ENCODE data around the gene SYT9.

SYT9 gene, protein sequence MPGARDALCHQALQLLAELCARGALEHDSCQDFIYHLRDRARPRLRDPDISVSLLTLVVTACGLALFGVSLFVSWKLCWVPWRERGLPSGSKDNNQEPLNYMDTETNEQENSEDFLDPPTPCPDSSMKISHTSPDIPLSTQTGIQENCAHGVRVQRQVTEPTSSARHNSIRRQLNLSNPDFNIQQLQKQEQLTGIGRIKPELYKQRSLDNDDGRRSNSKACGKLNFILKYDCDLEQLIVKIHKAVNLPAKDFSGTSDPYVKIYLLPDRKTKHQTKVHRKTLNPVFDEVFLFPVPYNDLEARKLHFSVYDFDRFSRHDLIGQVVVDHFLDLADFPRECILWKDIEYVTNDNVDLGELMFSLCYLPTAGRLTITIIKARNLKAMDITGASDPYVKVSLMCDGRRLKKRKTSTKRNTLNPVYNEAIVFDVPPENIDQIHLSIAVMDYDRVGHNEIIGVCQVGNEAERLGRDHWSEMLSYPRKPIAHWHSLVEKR

DNA sequence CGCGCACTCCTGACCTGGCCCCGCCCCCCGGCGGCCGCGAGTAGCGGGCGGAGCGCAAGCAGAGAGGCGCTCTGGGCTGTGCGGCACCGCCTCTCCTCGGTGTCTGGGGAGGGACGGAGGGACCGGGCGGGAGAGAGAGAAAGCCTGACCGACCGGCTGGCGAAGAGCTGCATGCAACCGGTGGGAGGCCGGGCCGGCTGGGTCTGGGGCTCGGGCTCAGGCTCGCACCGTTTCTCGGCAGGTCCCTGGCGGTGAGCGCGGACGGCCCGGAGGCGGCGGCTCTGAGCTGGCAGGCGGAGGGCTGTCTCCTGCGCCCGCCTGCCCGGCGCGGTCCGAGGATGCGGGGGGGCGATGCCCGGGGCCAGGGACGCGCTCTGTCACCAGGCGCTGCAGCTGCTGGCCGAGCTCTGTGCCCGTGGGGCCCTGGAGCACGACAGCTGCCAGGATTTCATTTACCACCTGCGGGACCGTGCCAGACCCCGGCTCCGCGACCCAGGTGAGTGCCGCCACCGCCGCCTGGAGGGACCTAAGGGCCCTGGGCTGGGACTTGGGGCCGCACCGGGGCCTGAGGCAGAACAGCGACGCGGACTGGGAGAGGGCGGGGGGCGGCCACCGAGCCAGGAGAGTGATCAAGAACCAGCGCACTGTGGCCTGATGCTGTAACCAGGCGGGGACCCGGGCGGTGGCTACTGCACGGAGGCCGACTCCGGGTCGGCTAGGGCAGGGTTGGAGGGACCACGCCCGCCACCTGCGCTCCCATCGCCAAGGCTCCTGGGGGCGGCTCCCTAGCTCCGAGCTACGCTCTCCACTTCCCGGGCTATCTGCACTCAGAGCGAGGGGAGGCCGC, at the start of gene SYT9:
SYT9 (plus strand) TSS at position 69 of the 847 bp plus-strand sequence; CDS start at position 352, 283 bp downstream.
- DNase-seq = no peak

DNA sequence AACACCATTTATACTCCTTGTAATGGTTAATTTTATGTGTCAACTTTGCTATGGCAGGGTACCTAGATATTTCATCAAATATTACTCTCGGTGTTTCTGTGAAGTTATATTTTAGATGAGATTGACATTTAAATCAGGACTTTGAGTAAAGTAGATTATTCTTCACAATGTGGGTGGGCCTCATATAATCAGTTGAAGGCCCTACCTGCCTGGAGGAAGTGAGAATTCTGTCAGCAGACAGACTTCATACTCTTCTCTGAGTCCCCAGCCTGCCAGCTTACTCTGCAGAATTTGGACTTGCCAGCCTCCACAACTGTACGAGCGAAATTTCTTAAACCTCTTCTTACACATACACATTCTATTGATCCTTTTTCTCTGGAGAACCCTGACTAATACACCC, 49.3 kb upstream of the SYT9 start:
- no peak for DNase-seq

DNA sequence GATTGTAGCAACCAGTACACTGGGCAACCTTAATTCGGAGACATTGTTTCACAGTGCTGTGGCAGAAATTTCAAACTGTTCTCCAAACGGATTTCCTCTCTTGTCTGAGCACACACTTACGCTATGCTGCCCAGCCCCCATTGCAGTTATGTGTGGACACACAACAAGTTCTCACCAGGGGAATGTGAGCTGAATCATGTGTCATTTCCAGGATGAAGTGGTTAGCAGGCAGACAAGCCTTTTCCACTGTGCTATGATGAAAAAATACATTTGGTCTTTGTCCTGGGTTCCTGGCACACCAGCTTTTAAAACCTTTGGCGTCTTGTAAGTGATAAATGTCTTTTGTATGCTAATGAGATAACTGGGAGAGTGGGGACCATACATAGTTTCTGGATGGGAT, 46.9 kb upstream of the SYT9 start:
- no peak for DNase-seq

DNA sequence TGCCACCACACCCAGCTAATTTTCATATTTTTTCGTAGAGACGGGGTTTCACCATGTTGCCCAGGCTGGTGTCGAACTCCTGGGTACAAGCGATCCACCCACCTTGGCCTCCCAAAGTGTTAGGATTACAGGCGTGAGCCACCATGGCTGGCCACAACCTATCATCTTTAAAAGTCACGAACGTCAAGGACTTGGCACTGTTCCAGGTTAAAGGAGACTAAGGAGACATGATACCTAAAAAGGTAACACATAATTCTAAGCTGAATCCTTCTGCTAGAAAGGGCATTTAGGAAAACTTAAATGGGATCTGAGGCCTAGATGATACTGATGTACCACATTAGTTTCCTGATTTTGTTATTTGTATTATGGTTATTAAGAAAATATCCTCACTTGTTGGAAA, 43.3 kb upstream of the SYT9 start:
- DNase-seq = no peak

DNA sequence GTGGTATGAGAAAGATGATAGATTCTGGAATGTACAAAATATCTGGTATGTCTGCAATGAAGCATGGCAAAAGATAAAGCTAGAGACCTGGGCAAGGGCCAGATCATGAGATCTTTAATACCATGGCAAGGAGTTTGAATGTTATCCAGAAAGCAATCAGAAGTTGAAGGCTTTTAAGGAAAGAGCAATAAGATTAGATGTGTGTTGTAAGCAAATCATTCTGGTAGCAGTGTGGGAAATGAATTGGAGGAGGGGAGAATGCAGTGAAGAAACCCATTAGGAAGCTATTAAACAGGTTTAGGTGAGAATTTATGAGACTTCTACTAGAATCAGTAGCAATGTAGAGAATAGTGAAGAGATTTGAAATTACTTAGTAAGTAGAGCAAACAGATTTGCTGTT, 32.2 kb upstream of the SYT9 start:
- DNase-seq = no peak

DNA sequence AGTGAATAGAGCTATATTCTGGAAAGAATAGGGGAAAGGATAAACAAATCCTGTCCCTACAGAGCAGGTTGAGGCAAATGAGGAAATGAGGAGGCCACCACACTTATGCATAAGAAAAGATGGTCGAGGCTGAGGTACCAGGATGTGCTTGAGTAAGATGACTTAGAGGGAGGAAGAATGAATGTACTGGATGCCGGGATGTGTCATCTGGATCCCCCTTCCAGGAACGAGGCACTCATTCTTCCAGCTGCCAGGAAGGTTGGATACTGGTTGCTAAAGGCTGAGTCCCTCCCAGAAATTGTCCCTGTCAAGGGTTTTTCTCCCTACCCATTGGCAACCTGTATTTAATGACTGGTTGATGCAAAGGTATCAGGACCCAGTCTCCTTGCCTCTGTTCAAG, 31.1 kb upstream of the SYT9 start:
- DNase-seq = no peak

DNA sequence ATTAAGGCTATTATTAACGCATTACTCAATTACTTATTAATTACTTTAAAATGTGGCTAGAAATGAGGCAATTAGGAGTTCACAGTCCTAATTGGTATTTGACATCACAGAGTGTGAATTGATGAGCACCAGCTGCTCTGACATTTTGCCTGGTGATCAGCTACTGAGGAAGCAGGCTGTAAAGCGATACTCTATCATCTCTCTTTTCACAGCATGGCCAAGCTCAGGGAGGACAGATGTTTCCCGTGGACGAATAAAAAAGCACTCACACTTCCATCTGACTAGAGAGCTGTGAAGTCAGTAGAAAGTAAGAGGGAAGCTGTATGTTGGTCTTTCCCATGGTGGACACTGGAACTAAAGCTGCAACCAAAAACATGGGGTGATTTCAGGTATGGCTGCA, 29.1 kb upstream of the SYT9 start:
- DNase-seq = no peak

DNA sequence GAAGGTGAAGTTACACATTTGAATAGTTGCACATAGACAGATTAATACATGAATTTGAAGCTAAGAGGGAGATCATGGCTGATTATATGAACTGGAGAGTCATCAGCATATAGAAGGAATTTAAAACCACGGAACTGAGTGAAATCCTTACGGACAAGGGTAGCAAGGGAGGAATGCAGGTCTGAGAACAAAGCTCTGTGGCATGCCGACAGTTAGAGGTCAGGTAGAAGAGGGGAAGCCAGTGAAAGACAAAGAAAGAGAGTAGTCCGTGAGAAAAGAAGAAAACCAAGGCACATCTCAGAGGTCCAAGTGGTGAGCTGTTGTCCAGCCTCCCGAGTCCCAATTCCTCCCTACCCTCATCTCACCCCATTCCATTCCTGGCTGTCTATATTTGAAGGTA, 11.8 kb upstream of the SYT9 start:
- no peak for DNase-seq

DNA sequence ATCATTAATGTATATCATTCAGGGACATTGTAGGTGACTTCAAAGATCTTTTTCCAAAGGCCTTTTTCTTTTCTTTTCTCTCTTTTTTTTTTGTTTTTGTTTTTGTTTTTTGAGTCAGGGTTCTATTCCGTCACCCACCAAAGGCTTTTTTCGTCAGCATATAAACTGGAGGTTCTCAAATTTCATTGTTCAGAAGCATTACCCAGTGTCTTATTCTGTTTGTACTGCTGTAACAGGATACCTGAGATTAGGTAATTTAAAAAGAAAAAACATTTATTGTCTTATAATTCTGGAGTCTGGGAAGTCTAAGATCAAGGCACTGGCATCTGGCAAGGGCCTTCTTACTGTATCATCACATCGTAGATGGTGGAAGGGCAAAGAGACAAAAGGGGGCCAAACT, 6.4 kb upstream of the SYT9 start:
- no peak for DNase-seq

DNA sequence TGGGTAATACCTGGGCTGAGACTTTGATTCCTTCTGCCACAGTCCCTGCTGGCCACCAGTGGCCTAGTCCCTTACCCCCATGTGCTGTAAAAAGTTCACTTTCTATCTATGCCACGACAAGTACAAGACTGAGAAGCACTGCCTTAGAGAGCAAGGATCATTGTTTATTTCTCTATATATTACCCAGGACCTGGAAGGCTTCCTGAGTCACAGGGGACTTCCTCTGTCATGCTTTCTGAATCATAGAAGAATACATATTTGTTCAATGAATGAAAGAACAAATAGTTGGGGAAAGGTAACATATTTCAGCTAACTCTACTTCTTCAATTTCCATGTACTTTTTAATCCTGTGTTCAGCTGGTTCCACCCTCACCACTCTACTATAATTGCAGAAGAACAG, 5.5 kb upstream of the SYT9 start:
- DNase-seq = no peak

DNA sequence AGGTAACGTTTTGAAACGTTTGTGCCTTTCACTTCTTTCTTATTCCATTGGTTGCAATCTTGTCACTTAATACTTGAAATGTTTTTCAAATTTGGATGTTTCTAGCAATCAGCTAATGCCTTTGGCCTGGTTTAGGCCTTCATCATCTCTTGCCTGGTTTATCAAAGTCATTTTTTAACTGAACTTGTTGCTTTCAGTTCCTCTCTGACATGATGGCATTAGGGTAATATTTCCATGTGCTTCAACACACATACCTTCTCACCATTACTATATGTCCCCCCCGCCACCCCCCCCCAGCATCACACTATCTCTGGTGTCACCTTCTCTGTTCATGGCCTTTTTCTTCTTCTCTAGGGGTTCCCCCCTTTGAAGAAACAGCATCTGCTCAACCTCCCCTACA, 1.5 kb upstream of the SYT9 start:
- DNase-seq = no peak

DNA sequence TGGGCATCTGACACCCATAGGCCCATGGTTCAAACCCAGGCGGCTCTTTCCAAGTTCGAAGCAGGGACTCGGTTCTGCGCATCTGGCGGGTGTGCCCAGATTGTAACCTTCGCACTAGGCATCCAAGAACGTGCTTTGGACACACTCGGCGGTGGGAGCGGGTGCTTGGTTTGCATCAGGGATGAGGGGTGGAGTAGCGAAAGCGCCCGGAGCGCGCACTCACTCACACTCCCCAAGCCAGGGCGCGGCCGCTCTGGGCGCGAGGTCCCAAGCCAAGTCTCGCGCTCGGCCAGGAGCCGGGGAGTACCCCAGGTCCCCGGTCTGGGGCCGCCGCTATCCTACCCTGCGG, 243 bp upstream of the SYT9 start:
- DNase-seq = no peak

DNA sequence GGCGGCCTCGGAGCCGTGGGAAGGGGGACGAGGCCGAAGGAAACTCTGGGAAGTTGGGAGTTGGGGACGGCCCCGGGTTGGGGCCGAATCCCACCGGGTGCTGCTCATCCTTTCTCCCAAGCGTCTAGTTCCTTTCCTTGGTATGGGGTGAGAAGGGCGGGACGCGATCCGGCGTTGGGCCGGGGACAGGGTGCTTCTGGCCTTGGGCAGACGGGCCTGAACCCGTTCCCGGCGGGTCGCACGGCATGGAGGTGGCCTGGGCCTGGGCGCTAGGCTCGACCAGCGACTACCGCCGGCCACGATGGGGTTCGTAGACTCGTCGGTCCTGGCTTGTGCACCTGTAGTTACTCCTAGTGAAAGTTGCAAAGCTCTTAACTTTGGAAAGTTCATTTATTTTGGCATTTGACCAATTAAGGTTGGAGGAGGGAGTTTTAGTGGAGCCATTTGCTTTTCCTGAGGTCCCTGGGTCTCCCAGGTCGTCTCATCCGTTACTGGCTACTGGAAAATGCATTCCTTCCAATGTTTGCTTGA, 1.0 kb downstream of the SYT9 start:
- no peak for DNase-seq

DNA sequence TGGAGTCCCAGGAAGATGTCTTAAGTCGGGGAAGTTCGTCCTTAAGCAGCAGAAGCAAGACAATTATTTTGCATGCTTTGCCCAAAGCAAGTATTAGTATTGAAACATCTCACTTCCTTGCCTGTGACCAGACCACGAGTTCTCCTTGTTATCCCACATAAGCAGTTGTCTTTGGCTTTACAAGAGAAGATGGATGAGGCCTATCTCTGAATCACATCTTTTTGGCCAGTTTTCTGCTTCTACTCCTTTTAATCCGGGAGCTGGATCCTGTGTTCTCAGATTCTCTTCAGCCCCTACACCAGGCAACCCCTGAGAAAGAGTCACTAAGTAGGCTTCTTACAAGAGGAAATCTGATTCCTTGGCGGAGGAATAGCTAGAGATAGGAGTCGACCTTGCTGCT, 2.1 kb downstream of the SYT9 start:
- no peak for DNase-seq

DNA sequence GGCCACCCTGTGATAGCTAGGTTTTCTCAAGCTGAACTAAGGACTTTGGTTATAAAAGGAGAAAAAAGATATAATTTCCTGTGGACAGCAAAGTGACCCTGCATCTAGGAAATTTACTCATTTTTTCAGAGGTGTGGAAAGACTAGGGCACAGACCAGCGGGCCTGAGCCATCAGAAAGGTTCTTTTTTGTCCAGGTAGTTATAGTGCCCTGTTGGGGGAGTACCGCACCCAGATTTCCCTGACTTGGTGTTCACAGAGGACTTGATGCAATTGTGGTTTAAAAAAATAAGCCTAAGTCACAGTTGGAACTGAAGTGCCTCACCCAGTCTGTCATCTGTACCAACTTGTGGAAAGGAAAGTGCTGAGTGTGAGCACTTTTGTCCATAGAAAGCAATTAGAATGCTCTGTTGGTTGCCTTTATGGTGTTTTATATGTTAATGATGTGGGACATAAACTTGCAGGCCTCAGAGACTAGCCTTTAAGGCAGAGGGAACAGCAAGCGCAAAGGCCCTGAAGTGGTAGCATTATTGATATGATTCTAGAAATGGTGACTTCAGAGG, 3.1 kb downstream of the SYT9 start:
- no peak for DNase-seq

DNA sequence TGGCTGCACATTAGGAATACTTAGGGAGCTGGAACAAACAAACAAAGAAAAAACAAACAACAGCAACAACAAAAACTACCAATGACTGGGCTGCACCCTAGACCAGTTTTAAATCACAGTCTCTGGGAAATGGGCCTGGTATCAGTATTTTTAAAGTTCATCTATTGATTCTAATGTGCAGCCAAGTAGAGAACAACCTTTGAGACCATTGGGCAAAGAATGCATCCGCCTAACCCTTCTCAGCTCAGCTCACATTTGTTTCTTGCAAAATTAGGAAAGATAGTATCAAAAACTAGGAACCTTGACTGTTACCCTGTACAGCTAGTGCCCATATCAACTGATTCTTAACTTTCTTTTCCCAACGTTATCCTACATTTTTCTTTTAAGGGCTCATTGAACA, 5.2 kb downstream of the SYT9 start:
- no peak for DNase-seq

DNA sequence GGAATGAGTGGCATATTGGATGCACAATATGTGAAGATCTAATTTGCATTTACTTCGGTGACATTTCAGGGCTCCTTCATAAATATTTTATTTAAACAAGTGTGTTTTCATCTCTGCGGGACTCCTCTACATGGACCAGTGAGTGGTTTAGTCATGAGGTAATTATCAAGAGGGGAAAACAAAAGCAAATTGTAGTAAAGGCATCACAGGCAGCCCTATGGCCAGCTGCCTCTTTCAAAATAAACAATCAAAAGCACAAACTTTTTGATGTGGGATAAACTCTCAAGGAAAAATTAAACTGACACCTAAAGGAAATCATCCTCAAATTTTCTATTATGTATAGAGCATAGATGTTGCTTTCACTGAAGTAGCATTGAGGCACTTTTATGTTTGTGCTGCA, 6.0 kb downstream of the SYT9 start:
- DNase-seq = no peak

DNA sequence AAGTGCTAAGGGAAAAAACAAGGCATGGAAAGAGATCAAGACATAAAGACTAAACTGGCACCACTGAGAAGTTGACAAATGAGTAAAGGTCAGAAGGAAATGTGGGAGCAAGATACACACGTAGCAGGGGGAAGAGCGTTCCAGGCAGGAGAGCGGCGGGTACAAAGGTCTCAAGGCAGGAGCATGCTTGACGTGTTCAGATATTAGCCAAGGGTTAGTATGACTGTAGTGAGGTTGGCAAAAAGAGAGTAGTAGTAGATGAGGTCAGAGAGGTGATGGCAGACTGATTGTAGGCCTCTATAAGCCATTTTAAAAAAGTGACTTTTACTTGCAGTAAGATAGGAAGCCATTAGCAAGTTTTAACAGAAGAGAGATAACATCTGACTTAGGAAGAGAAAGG, 9.9 kb downstream of the SYT9 start:
- no peak for DNase-seq

DNA sequence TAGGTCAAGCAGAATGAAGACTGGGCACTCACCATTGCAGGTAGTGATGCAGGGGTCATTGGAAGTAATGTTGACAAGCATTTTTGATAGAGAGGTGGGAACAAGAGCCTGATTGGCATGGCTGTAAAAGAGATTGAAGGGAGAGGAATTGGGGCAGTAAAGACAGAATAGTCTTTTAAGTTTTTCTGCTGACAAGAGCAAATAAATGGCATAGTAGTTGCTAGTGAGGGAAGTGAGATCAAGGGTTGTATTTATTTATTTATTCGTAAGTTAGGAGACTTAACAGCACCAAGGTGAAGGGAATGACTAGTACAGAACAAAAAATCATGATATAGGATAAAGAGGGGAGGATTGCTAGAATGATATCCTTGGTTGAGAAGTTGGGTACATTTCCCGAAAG, 11.0 kb downstream of the SYT9 start:
- DNase-seq = no peak

DNA sequence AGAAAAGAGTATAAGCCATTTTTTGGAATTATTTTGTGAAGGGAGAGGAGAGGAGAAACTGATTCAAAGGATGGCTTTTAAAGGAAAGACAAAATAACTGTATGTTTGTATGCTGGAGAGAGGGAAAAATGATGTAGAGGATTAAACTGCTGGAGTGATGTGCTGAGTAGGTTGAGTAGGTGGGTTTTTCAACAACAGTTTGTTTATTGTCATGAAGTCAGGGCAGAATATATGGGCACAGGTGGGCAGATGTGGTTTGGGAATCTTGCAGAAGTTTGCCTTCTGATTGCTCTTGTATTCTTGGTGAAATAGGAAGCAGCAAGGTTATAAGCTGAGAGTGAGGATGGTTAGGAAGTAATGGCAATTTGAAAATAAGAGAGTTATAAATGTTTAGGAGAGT, 12.1 kb downstream of the SYT9 start:
- no peak for DNase-seq

DNA sequence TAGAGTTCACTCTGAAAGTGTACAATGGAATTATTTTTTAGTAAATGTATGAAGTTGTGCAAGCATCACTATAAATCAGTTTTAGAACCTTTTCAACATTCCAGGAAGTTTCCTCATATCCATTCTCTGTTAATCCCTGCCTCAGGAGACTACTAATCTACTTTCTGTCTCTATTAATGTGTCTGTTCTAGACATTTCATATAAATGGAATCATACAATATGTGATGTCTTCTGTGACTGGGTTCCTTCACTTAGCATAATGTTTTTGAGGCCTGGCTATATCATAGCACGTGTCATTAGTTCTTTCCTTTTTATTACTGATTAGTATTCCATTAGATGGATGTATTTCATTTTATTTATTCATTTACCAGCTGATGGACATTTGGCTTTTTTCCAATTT, 17.1 kb downstream of the SYT9 start:
- no peak for DNase-seq

DNA sequence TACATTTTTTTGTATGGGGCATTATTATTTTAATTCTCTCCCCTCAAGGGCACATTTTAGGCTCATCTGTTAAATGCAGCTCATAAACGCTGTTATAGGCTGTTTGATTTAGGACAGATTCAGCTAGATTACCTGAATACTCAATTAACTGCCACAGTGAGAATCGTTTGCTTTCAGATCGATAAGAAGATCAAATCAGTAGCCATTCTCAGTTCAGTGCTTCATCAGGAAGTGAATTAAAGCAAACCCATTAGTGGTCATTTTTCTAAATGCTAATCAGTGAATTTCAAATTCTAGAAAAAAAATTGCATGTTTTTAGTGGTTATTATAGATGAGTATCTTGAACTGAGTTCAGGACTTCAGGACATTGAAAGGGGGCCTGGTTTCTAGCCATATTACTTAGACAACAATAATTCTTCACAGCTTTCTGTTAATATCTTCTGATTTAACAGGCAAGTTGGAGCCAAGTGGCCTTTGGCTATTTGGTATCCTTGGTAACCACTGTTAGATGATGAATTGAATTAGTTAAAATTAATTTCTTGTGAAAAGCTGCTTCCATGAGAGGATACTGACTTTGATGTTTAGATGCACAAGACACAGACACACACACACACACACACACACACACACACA, 18.6 kb downstream of the SYT9 start:
- DNase-seq = no peak

DNA sequence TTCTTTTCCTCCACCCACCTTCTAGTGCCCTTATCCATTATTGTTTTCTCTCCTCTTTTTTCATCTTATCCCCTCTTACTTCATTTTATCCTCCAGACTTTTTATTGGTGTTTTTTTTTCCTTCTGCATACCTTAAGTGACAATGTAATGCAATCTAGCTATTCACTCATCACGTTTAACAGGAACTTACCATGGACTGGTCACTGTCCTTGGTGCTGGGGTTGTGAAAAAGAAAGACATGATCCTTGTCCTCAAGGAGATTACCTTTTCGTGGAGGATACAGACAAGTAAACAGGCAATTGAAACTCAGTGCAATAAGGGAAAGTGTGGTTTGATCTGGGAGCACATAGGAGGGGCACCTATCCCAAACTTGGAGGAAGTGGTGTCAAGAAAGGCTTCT, 20.7 kb downstream of the SYT9 start:
- no peak for DNase-seq

Data from OCI-M1 (cell line).